Panc1 (cell line): ENCODE results near the gene HTR3C.

Experiments
- CTCF ChIP-seq: fragments of 450-650 bp; IDR thresholded peaks from 2 replicates; pipeline ENCODE4 v1.5.1; 2017; ENCODE audit warnings: mild to moderate bottlenecking
- POLR2AphosphoS5 ChIP-seq: IDR thresholded peaks from 2 replicates; pipeline ENCODE4 v1.6.1; 2012; ENCODE audit warnings: mild to moderate bottlenecking, low read depth, low read length, moderate library complexity
- TCF7L2 ChIP-seq: IDR thresholded peaks from 2 replicates; pipeline ENCODE4 v1.6.1; 2011; ENCODE audit warnings: mild to moderate bottlenecking, low read depth, low read length, inconsistent platforms
- TF ChIP-seq, protein P1 (sequence below), 2 experiments: IDR thresholded peaks; 2 replicates each; pipeline ENCODE4 v1.6.1; 2011 to 2012; ENCODE audit warnings: low read depth in 2 of 2, control low read depth in 1 of 2, low read length in 1 of 2, mild to moderate bottlenecking in 1 of 2, moderate library complexity in 1 of 2; ENCODE audit not compliant: insufficient read depth in 1 of 2

- no peak for TF ChIP-seq CTCF
- no peak for TF ChIP-seq TCF7L2
- no peak for TF ChIP-seq POLR2AphosphoS5
- TF ChIP-seq, protein P1, sequence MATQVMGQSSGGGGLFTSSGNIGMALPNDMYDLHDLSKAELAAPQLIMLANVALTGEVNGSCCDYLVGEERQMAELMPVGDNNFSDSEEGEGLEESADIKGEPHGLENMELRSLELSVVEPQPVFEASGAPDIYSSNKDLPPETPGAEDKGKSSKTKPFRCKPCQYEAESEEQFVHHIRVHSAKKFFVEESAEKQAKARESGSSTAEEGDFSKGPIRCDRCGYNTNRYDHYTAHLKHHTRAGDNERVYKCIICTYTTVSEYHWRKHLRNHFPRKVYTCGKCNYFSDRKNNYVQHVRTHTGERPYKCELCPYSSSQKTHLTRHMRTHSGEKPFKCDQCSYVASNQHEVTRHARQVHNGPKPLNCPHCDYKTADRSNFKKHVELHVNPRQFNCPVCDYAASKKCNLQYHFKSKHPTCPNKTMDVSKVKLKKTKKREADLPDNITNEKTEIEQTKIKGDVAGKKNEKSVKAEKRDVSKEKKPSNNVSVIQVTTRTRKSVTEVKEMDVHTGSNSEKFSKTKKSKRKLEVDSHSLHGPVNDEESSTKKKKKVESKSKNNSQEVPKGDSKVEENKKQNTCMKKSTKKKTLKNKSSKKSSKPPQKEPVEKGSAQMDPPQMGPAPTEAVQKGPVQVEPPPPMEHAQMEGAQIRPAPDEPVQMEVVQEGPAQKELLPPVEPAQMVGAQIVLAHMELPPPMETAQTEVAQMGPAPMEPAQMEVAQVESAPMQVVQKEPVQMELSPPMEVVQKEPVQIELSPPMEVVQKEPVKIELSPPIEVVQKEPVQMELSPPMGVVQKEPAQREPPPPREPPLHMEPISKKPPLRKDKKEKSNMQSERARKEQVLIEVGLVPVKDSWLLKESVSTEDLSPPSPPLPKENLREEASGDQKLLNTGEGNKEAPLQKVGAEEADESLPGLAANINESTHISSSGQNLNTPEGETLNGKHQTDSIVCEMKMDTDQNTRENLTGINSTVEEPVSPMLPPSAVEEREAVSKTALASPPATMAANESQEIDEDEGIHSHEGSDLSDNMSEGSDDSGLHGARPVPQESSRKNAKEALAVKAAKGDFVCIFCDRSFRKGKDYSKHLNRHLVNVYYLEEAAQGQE (IDR thresholded peaks at IDR 0.05; ENCODE audit: insufficient read depth in 1 of 2, low read depth in 2 of 2, low read length in 1 of 2): no peak
Measured at GRCh38 chr3:184037816-184038215, 15.0 kb upstream of the HTR3C start.
